ENCODE measurements around the gene VSX2.

The VSX2 gene

DNA sequence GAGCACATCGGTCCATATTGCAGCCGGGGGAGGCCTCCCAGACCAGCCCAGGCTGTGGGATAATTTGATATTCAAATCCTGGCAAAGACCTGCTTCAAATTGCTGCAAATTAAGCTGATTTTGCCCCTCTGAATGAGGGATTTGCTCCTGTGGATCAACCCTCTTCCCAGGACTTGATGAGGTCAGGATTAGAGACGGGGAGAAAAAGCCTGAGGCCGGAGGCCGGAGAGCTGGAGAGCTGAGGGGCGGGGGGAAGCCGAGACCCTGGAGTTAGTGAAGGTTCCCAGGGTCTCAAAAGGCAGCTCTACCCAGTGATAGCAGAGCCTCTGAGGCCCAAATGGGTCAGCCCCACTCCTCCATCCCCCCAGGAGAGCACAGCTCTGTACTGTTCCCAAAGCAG lies 17.5 kb upstream of the VSX2 start:
- Histone ChIP-seq H3K27ac (no peak overlapping the region), H3K9me3 (no peaks in the 10 kb centered on the region), H3K4me1 (no peaks in the 10 kb centered on the region), H3K27me3 (no peaks in the 10 kb centered on the region), H3K36me3 (no peaks in the 10 kb centered on the region), H3K4me2 (no peak overlapping the region), H3K4me3 (no peak overlapping the region), H4K20me1 (no peaks in the 10 kb centered on the region), H3K9ac (no peak overlapping the region)
- TF ChIP-seq Cebpa-rat (IDR thresholded peaks at IDR 0.05), result no peak

DNA sequence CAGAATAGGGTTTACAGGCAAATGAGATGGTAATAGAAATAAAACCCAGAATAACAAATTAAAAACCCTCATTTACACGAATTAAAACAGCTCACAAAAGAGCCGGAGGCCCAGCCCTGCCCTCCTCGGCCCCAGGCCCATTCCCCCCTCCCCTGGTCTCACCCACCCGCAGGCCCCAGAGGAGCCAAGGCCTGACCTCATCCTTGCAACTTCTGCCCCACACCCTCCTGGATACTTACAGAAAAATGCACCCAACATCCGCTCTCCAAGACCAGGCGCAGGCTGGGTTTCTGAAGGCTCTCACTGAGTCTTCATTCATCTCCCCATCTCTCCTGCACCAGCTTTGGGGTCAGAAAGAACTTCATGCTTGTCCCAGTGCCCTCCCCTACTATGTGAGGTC lies 16.2 kb upstream of the VSX2 start:
- no peak overlapping the region for H3K9ac ChIP-seq
- no peaks in the 10 kb centered on the region for H3K36me3 ChIP-seq
- H3K27me3 ChIP-seq, result no peaks in the 10 kb centered on the region
- TF ChIP-seq Cebpa-rat (IDR thresholded peaks at IDR 0.05), result no peak
- no peak overlapping the region for H3K4me3 ChIP-seq
- no peaks in the 10 kb centered on the region for H3K4me1 ChIP-seq
- H3K9me3 ChIP-seq, result no peaks in the 10 kb centered on the region
- no peaks in the 10 kb centered on the region for H4K20me1 ChIP-seq
- no peak overlapping the region for H3K4me2 ChIP-seq
- H3K27ac ChIP-seq, result no peak overlapping the region

DNA sequence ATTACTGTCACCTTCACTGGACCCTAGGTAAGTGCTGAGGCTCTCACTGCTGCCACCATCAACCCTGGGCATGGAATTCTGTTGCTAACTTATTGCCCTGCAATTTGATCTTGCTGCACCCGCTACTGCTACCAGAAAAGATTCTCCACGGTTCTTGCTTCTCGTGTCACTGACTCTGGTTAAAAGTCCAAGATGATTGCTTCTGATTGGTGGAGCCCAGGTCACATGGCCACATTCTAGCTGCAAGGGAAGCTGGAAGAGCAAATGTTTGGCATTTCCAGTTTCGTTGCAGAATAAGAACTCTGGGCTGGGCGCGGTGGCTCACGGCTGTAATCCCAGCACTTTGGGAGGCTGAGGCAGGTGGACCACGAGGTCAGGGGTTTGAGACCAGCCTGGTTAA lies 7.5 kb upstream of the VSX2 start:
- H4K20me1 ChIP-seq, result no peaks in the 10 kb centered on the region
- H3K4me1 ChIP-seq, result no peaks in the 10 kb centered on the region
- H3K9ac ChIP-seq, result no peak overlapping the region
- TF ChIP-seq Cebpa-rat (IDR thresholded peaks at IDR 0.05), result no peak
- H3K36me3 ChIP-seq, result no peaks in the 10 kb centered on the region
- H3K27ac ChIP-seq, result no peak overlapping the region
- H3K4me3 ChIP-seq, result no peak overlapping the region
- no peak overlapping the region for H3K4me2 ChIP-seq
- peaks cover 16% of the 10 kb centered on the region for H3K9me3 ChIP-seq
- H3K27me3 ChIP-seq, result no peaks in the 10 kb centered on the region

DNA sequence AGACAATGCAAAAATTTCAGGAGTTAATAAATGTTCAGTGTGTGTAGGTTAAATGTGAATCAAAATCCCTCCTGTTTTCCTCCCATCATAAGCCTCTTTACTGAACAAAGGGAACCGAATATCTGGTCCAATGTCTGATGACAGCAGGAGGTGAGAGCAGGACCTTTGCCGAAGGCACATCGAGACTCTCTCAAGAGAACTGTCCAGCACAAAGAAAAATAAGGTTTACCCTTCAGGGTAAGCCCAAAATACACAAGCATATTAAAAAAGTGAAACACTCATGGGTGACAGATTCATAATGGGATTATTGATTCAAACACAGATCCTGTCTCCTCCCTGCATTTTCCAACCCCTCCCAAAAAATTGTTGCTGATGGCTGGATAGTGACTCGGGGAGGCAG lies 4.2 kb upstream of the VSX2 start:
- no peak for TF ChIP-seq Cebpa-rat (IDR thresholded peaks at IDR 0.05)
- Histone ChIP-seq H4K20me1 (peaks cover 2% of the 10 kb centered on the region; the same call in 1 of the 2 replicates), H3K9ac (no peak overlapping the region), H3K27me3 (peaks cover 29% of the 10 kb centered on the region), H3K4me3 (no peak overlapping the region), H3K9me3 (peaks cover 28% of the 10 kb centered on the region), H3K4me1 (no peaks in the 10 kb centered on the region), H3K27ac (no peak overlapping the region), H3K36me3 (no peaks in the 10 kb centered on the region), H3K4me2 (no peak overlapping the region)

DNA sequence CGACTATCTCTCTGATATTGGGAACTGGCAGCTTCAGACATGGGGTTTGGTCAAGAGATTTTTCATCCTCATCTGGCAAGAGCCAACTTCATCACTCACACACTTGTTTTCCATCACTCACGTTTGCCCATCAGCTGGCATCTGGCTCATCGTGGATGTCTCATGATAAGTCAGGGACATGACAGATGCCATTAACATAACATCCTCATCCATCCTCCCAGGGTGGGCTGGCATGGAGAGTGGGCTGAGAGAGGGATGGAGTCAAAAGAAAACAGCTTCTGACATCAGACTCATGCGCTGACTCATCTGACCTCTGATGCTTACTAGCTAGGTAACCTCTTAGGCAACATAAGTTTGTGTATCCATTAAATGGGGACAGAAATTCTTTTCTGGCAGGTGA lies 1.8 kb upstream of the VSX2 start:
- Histone ChIP-seq H3K36me3 (no peaks in the 10 kb centered on the region), H4K20me1 (peaks cover 26% of the 10 kb centered on the region; the same call in 1 of the 2 replicates), H3K27me3 (peaks cover 53% of the 10 kb centered on the region), H3K4me1 (no peaks in the 10 kb centered on the region), H3K9ac (no peak overlapping the region), H3K9me3 (peaks cover 37% of the 10 kb centered on the region), H3K27ac (no peak overlapping the region), H3K4me2 (no peak overlapping the region), H3K4me3 (no peak overlapping the region)
- no peak for TF ChIP-seq Cebpa-rat (IDR thresholded peaks at IDR 0.05)

DNA sequence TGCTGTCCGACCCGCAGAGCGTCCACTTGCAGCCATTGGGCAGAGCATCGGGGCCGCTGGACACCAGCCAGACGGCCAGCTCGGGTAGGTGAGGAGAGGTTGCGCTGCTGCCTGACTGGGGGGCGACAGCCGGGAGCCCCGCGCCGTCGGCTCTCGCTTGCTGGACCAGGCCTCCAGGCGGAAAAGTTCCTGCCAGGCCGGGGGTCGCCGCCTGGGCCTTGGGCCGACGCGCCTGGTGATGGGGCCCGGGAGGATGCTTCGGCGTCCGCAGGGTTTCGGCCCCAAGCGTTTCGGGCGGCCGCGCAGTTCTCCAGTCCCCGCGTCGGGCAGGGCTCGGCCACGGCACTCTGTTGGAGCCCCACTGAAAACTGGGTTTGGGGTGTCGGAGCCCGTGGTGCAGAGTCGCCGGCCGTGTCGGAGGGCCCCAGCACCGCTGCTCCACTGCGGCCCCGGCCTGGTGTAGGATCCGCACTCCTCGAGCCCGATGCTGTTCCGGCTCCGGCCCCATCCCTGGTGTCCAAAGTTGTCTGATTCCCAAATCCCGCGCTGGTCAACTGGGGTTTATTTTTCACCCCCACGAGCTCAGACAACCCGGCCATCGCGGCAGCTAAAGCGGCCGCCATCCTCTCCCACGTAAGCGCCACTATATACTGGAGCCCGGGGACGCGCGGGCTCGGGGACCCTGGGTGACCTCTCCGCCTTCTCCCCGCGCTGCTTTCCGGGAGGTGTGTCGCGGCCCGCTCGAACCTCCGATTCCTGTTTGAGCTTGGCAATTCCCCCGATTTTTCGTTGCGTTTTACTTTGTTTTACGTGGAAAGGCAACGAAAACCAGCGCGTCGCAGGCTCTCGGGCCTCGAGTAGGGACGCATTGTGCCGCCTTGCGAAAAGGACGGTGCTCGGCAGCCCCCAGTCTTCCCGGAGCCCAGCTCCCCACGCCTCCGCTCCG lies 872 bp downstream of the VSX2 start:
- Histone ChIP-seq H4K20me1 (peaks cover 29% of the 10 kb centered on the region; the same call in 1 of the 2 replicates), H3K27me3 (peaks cover 80% of the 10 kb centered on the region), H3K9me3 (peaks cover 34% of the 10 kb centered on the region), H3K36me3 (no peaks in the 10 kb centered on the region), H3K4me2 (no peak overlapping the region), H3K27ac (no peak overlapping the region), H3K4me3 (peak overlapping the region; percentile 44; the same call in 1 of the 2 replicates), H3K9ac (no peak overlapping the region), H3K4me1 (no peaks in the 10 kb centered on the region)
- TF ChIP-seq Cebpa-rat (IDR thresholded peaks at IDR 0.05), result no peak

DNA sequence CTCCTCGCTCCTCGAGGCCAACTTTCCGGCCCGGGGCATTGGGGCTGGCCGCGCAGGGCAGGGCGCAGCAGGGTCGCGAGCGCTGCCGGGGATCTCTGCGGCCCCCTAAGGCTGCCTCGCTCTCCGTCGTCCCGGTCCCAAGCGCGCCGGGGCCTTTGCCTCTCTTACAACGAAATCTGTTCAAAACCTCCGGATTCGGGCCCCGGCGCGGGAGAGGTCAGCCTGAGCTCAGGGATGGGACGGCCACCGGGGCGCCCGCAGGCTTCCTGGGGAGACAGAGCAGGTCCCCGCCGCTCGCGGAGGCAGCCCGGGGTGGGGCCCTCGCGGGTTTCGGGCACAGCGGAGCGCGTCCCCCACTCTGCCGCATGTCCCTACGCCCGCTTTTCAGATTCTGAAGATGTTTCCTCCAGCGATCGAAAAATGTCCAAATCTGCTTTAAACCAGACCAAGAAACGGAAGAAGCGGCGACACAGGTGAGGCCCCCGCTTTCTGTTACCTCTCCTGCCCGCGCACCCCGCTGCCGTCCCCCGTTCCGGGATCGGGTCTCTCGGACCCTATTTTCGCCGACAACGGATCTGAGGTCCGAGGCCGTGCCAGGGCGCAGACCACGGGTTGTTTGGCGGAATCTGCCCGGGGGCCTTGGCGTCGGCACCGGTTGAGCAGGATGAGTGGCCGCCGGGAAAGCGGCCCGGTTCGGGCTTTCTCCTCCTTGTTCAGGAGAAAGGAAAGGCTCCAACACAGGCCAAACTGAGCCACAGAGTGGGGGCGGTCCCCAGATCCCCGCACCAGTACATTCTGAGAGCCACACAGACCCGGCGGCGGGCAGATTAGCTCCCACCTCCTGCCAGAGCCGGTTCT lies 1.8 kb downstream of the VSX2 start:
- no peak for TF ChIP-seq Cebpa-rat (IDR thresholded peaks at IDR 0.05)
- Histone ChIP-seq H3K4me1 (no peaks in the 10 kb centered on the region), H3K9me3 (peaks cover 34% of the 10 kb centered on the region), H4K20me1 (peaks cover 29% of the 10 kb centered on the region; the same call in 1 of the 2 replicates), H3K4me3 (peak overlapping the region; percentile 44; the same call in 1 of the 2 replicates), H3K9ac (no peak overlapping the region), H3K36me3 (no peaks in the 10 kb centered on the region), H3K27ac (no peak overlapping the region), H3K27me3 (peaks cover 80% of the 10 kb centered on the region), H3K4me2 (no peak overlapping the region)

DNA sequence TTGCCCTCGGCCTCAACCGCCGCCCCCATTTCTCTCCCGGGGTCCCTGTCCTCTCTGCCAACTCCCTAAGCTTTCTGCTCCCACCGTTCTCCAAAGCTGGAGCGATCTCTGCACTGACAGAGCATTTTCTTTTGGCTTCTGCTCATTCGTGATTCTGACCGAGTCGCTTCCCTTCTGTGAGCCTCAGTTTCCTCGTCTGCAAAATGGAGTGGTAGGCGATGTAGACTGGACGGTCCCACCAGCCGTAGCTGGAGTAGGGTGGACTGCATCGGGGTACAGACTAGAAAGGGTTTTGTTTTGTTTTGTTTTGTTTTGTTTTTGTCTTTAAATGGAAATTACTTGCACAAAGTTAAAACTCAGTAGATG lies 2.4 kb downstream of the VSX2 start:
- Histone ChIP-seq H3K27ac (no peak overlapping the region), H3K4me2 (no peak overlapping the region), H3K36me3 (no peaks in the 10 kb centered on the region), H3K4me1 (no peaks in the 10 kb centered on the region), H3K9ac (no peak overlapping the region), H3K27me3 (peaks cover 80% of the 10 kb centered on the region), H3K9me3 (peaks cover 34% of the 10 kb centered on the region), H3K4me3 (0 out of 2 replicates have a peak overlapping the region, but pooled peaks have one; percentile 44), H4K20me1 (peaks cover 29% of the 10 kb centered on the region; the same call in 1 of the 2 replicates)
- no peak for TF ChIP-seq Cebpa-rat (IDR thresholded peaks at IDR 0.05)

DNA sequence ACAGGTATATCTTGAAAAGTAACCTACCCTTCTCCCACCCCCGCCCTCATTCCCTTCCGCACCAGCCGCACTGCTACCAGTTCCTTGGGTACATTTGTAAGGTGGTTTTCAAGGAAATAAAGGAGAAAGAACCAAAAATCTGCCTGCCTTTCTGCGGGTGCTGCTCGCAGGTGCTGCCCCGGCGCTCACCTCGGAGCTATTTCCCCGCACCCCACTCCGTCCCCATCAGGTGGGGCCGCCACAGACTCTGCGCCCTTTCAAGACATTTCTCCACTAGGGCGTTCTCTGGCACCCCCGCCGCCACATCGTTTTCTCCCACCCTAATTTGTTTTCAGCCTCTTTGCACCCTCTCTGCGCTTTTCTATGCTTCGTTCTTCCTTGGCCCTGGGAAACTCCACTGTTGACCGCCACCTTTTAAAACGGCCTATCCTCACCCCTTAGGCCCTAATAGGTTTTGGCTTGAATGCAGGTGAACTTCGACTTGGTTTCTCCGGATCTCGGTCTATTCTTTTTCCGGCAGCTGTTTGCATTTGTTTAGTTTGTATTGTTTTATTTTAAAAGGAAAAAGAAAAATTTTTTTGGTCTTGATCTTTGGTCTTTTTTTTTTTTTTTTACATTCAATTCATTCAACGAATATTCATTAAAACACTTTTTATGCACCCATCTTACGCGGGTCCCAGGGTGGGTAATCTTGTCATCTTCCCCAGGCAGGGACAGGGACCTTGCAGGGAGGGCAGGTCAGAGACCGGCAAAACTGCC lies 3.0 kb downstream of the VSX2 start:
- Histone ChIP-seq H3K4me2 (no peak overlapping the region), H3K27ac (no peak overlapping the region), H3K4me1 (no peaks in the 10 kb centered on the region), H4K20me1 (peaks cover 29% of the 10 kb centered on the region; the same call in 1 of the 2 replicates), H3K36me3 (no peaks in the 10 kb centered on the region), H3K4me3 (no peak overlapping the region), H3K9ac (no peak overlapping the region), H3K9me3 (peaks cover 34% of the 10 kb centered on the region), H3K27me3 (peaks cover 80% of the 10 kb centered on the region)
- no peak for TF ChIP-seq Cebpa-rat (IDR thresholded peaks at IDR 0.05)
